HS-27A (cell line): ENCODE measurements around the gene IRF4.

Experiments used
- DNase-seq: peaks from one replicate; pipeline ENCODE4 v3.0.0-alpha.2; 2012; ENCODE audit warnings: low read depth, missing footprints

IRF4 gene

GRCh38 chr6:353642-354614, 37.6 kb upstream of the IRF4 start:
- no peak for DNase-seq

- no peak for DNase-seq
These were observed 36.8 kb upstream of the IRF4 start for GRCh38 chr6:354631-355280.

GRCh38 chr6:355373-356208, 36.0 kb upstream of the IRF4 start:
- no peak for DNase-seq

GRCh38 chr6:356828-357251, 34.7 kb upstream of the IRF4 start:
- no peak for DNase-seq

- DNase-seq, result no peak
These were observed 34.2 kb upstream of the IRF4 start for GRCh38 chr6:357261-357790.

GRCh38 chr6:357791-358341, 33.7 kb upstream of the IRF4 start:
- no peak for DNase-seq

- DNase-seq, result no peak
These were observed 33.1 kb upstream of the IRF4 start for GRCh38 chr6:358432-358831.

- DNase-seq, result no peak
These were observed 32.7 kb upstream of the IRF4 start for GRCh38 chr6:358847-359246.

GRCh38 chr6:359261-360035, 32.1 kb upstream of the IRF4 start:
- DNase-seq, result no peak

GRCh38 chr6:360349-360748, 31.2 kb upstream of the IRF4 start:
- no peak for DNase-seq

- DNase-seq, result no peak
These were observed 30.7 kb upstream of the IRF4 start for GRCh38 chr6:360764-361373.

GRCh38 chr6:361411-362132, 30.0 kb upstream of the IRF4 start:
- no peak for DNase-seq

GRCh38 chr6:362231-362923, 29.2 kb upstream of the IRF4 start:
- DNase-seq, result no peak

- no peak for DNase-seq
These were observed 28.7 kb upstream of the IRF4 start for GRCh38 chr6:362924-363249.

GRCh38 chr6:363291-363690, 28.3 kb upstream of the IRF4 start:
- DNase-seq, result no peak

- no peak for DNase-seq
These were observed 27.6 kb upstream of the IRF4 start for GRCh38 chr6:363909-364308.

GRCh38 chr6:364609-365540, 26.7 kb upstream of the IRF4 start:
- DNase-seq, result no peak

GRCh38 chr6:365835-366234, 25.7 kb upstream of the IRF4 start:
- no peak for DNase-seq
